HepG2 (cell line): ENCODE data around the gene TOR1AIP1. TPM values are rescaled to one million over a fixed set of nuclear protein-coding genes. Genes with fewer than 3 reads are reported as not detected.

ENCODE experiments used
- BRCA1 ChIP-seq: sonication (generic); formaldehyde crosslinking; IDR thresholded peaks from 2 replicates; pipeline ENCODE4 v1.4.0; 2020; ENCODE audit warnings: missing genetic modification reagents
- CBX5 ChIP-seq: sonication (generic); formaldehyde crosslinking; IDR thresholded peaks from 2 replicates; pipeline ENCODE4 v1.4.0; 2020; ENCODE audit warnings: missing genetic modification reagents, borderline replicate concordance
- DMAP1 ChIP-seq: IDR thresholded peaks from 2 replicates; pipeline ENCODE4 v1.6.1; 2016
- FOXC1 ChIP-seq: sonication (generic); formaldehyde crosslinking; IDR thresholded peaks from 2 replicates; pipeline ENCODE4 v1.8.0; 2022; ENCODE audit warnings: mild to moderate bottlenecking, missing genetic modification reagents, borderline replicate concordance
- HCFC1 ChIP-seq: fragments of 150-350 bp; IDR thresholded peaks from 2 replicates; pipeline ENCODE4 v1.6.1; 2014; ENCODE audit warnings: low read depth, low read length
- HNF4A ChIP-seq: sonication (generic); formaldehyde crosslinking; IDR thresholded peaks from 2 replicates; pipeline ENCODE4 v1.4.0; 2020; ENCODE audit warnings: missing genetic modification reagents
- IKZF1 ChIP-seq: fragments of 450-650 bp; IDR thresholded peaks from 2 replicates; pipeline ENCODE4 v1.7.1; 2016
- MED8 ChIP-seq: sonication (generic); formaldehyde crosslinking; IDR thresholded peaks from 2 replicates; pipeline ENCODE4 v1.8.1; 2023; ENCODE audit warnings: mild to moderate bottlenecking, missing genetic modification reagents; ENCODE audit not compliant: insufficient replicate concordance
- NFYB ChIP-seq: sonication (generic); formaldehyde crosslinking; IDR thresholded peaks from 2 replicates; pipeline ENCODE4 v1.4.0; 2020; ENCODE audit warnings: missing genetic modification reagents
- RARG ChIP-seq: sonication (generic); formaldehyde crosslinking; IDR thresholded peaks from 2 replicates; pipeline ENCODE4 v1.4.0; 2020; ENCODE audit warnings: low read depth, mild to moderate bottlenecking, missing genetic modification reagents
- TOE1 ChIP-seq: sonication (generic); formaldehyde crosslinking; IDR thresholded peaks from 2 replicates; pipeline ENCODE4 v1.4.0; 2020; ENCODE audit warnings: mild to moderate bottlenecking, missing genetic modification reagents
- ZNF17 ChIP-seq: sonication (generic); formaldehyde crosslinking; IDR thresholded peaks from 2 replicates; pipeline ENCODE4 v1.5.0; 2020; ENCODE audit warnings: mild to moderate bottlenecking, missing genetic modification reagents
- ZNF446 ChIP-seq: sonication (generic); formaldehyde crosslinking; IDR thresholded peaks from 2 replicates; pipeline ENCODE4 v1.5.0; 2020; ENCODE audit warnings: mild to moderate bottlenecking, missing genetic modification reagents
- polyA plus RNA-seq, 8 experiments: library from polyadenylated mRNA; depleted of rRNA in 3 of 8; stranded (reverse) in 7 of 8; unstranded in 1 of 8; fragments of >200 nt; fragmentation: Illumina TruSeq in 4 of 8; extraction: Trizol in 4 of 8; gene quantifications; 2 replicates each; pipeline versions ENCODE4 v1.2.1 to v1.2.3, GENCODE V29; 2011 to 2016; ENCODE audit warnings: low read depth in 4 of 8, missing spikeins in 1 of 8, mixed read lengths in 1 of 8; ENCODE audit not compliant: insufficient read depth in 1 of 8
- total RNA-seq, 5 experiments: library from RNA; depleted of rRNA; stranded (reverse); fragments of >200 nt; fragmentation: Illumina TruSeq; extraction: Trizol; gene quantifications; 2 replicates each; pipeline ENCODE4 v1.2.3, GENCODE V29; 2016; ENCODE audit warnings: low read depth in 1 of 5
- TF ChIP-seq, protein P1 (sequence below): IDR thresholded peaks from 2 replicates; pipeline ENCODE4 v1.6.1; 2016; ENCODE audit warnings: control low read depth
- TF ChIP-seq, protein P2 (sequence below): sonication (generic); formaldehyde crosslinking; conservative IDR thresholded peaks from 2 replicates; pipeline ENCODE4 v1.4.0; 2020; ENCODE audit warnings: missing genetic modification reagents
- TF ChIP-seq, protein P3 (sequence below): sonication (generic); formaldehyde crosslinking; IDR thresholded peaks from 2 replicates; pipeline ENCODE4 v1.4.0; 2020; ENCODE audit warnings: missing genetic modification reagents
- TF ChIP-seq, protein P4 (sequence below): sonication (generic); formaldehyde crosslinking; IDR thresholded peaks from 2 replicates; pipeline ENCODE4 v1.4.0; 2020; ENCODE audit warnings: missing genetic modification reagents, mild to moderate bottlenecking, borderline replicate concordance
- TF ChIP-seq, protein P5 (sequence below): sonication (generic); formaldehyde crosslinking; IDR thresholded peaks from 2 replicates; pipeline ENCODE4 v1.4.0; 2020; ENCODE audit warnings: missing genetic modification reagents, low read depth, mild to moderate bottlenecking, borderline replicate concordance
- TF ChIP-seq, protein P6 (sequence below): sonication (generic); formaldehyde crosslinking; IDR thresholded peaks from 2 replicates; pipeline ENCODE4 v1.9.0; 2021; ENCODE audit warnings: missing genetic modification reagents, borderline replicate concordance
- TF ChIP-seq, protein P7 (sequence below): sonication (generic); formaldehyde crosslinking; IDR thresholded peaks from 2 replicates; pipeline ENCODE4 v1.5.0; 2020; ENCODE audit warnings: mild to moderate bottlenecking, missing genetic modification reagents

The TOR1AIP1 gene
- total and polyA plus RNA-seq, 2 of the 13 experiments (the other 11 are each of a cell fraction or from before 2014, with no cell fraction given) = 15.6 to 29.0 TPM

DNA sequence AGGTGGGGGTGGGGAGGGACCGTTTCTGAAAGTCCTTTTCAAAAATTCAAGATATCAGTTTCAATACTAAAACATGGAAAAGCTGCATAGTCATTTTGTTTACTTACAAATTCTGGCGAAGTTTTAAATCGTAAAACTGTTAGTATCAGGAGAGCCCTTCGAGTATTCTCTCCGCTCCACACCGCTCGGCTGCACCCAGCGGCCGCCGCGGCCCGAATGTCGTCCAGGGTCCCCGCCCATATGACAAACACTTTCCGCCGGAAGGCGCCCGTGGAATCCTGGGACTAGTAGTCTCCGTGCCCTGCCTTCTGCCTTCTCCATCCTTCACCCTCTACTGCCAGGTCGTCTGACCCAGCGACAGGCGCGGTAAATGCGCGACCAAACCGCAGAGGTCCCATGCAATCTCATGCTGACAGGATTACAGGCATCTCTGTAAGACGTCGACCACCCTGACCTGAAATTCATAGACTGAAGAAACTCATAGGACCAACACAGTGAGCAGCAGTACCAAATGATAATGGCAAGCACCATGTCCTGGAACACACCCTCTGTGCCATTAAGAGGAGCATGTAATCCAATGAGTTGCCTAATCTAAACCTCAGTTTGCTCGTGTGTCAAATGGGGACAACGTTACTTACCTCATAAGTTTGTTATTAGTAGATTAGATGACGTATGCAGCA lies 4.4 kb upstream of the TOR1AIP1 start, which contains the start of gene TOR1AIP2 (continued):
- no peak for TF ChIP-seq HNF4A (CRISPR knock-in tag)
- TF ChIP-seq IKZF1 = no peak
- TF ChIP-seq, protein P1, sequence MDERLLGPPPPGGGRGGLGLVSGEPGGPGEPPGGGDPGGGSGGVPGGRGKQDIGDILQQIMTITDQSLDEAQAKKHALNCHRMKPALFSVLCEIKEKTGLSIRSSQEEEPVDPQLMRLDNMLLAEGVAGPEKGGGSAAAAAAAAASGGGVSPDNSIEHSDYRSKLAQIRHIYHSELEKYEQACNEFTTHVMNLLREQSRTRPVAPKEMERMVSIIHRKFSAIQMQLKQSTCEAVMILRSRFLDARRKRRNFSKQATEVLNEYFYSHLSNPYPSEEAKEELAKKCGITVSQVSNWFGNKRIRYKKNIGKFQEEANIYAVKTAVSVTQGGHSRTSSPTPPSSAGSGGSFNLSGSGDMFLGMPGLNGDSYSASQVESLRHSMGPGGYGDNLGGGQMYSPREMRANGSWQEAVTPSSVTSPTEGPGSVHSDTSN (CRISPR knock-in tag) = no peak
- no peak for TF ChIP-seq MED8
- peak; percentile 17; the same call in 1 of the 2 replicates for TF ChIP-seq NFYB
- TF ChIP-seq HCFC1 = peak; percentile 90
- TF ChIP-seq, protein P2, sequence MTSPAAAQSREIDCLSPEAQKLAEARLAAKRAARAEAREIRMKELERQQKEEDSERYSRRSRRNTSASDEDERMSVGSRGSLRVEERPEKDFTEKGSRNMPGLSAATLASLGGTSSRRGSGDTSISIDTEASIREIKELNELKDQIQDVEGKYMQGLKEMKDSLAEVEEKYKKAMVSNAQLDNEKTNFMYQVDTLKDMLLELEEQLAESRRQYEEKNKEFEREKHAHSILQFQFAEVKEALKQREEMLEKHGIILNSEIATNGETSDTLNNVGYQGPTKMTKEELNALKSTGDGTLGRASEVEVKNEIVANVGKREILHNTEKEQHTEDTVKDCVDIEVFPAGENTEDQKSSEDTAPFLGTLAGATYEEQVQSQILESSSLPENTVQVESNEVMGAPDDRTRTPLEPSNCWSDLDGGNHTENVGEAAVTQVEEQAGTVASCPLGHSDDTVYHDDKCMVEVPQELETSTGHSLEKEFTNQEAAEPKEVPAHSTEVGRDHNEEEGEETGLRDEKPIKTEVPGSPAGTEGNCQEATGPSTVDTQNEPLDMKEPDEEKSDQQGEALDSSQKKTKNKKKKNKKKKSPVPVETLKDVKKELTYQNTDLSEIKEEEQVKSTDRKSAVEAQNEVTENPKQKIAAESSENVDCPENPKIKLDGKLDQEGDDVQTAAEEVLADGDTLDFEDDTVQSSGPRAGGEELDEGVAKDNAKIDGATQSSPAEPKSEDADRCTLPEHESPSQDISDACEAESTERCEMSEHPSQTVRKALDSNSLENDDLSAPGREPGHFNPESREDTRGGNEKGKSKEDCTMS = no peak
- TF ChIP-seq, protein P3, sequence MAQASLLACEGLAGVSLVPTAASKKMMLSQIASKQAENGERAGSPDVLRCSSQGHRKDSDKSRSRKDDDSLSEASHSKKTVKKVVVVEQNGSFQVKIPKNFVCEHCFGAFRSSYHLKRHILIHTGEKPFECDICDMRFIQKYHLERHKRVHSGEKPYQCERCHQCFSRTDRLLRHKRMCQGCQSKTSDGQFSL (CRISPR knock-in tag) = no peak
- TF ChIP-seq, protein P4, sequence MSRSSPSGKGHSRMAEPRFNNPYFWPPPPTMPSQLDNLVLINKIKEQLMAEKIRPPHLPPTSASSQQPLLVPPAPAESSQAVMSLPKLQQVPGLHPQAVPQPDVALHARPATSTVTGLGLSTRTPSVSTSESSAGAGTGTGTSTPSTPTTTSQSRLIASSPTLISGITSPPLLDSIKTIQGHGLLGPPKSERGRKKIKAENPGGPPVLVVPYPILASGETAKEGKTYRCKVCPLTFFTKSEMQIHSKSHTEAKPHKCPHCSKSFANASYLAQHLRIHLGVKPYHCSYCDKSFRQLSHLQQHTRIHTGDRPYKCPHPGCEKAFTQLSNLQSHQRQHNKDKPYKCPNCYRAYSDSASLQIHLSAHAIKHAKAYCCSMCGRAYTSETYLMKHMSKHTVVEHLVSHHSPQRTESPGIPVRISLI (CRISPR knock-in tag) = no peak
- no peak; the same call in 1 of the 2 replicates for TF ChIP-seq DMAP1 (CRISPR knock-in tag)
- TF ChIP-seq, protein P5, sequence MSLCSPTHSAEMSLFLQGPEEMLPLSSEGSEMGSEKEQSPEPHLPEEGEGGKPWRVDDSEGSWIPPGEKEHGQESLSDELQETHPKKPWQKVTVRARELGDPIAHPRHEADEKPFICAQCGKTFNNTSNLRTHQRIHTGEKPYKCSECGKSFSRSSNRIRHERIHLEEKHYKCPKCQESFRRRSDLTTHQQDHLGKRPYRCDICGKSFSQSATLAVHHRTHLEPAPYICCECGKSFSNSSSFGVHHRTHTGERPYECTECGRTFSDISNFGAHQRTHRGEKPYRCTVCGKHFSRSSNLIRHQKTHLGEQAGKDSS (CRISPR knock-in tag) = no peak
- no peak for TF ChIP-seq RARG (CRISPR knock-in tag)
- no peak for TF ChIP-seq FOXC1 (CRISPR knock-in tag)
- TF ChIP-seq, protein P6, sequence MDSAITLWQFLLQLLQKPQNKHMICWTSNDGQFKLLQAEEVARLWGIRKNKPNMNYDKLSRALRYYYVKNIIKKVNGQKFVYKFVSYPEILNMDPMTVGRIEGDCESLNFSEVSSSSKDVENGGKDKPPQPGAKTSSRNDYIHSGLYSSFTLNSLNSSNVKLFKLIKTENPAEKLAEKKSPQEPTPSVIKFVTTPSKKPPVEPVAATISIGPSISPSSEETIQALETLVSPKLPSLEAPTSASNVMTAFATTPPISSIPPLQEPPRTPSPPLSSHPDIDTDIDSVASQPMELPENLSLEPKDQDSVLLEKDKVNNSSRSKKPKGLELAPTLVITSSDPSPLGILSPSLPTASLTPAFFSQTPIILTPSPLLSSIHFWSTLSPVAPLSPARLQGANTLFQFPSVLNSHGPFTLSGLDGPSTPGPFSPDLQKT = no peak
- no peak for TF ChIP-seq BRCA1 (CRISPR knock-in tag)
- no peak for TF ChIP-seq ZNF446 (CRISPR knock-in tag)
- no peak for TF ChIP-seq ZNF17 (CRISPR knock-in tag)
- TF ChIP-seq TOE1 = no peak
- TF ChIP-seq, protein P7, sequence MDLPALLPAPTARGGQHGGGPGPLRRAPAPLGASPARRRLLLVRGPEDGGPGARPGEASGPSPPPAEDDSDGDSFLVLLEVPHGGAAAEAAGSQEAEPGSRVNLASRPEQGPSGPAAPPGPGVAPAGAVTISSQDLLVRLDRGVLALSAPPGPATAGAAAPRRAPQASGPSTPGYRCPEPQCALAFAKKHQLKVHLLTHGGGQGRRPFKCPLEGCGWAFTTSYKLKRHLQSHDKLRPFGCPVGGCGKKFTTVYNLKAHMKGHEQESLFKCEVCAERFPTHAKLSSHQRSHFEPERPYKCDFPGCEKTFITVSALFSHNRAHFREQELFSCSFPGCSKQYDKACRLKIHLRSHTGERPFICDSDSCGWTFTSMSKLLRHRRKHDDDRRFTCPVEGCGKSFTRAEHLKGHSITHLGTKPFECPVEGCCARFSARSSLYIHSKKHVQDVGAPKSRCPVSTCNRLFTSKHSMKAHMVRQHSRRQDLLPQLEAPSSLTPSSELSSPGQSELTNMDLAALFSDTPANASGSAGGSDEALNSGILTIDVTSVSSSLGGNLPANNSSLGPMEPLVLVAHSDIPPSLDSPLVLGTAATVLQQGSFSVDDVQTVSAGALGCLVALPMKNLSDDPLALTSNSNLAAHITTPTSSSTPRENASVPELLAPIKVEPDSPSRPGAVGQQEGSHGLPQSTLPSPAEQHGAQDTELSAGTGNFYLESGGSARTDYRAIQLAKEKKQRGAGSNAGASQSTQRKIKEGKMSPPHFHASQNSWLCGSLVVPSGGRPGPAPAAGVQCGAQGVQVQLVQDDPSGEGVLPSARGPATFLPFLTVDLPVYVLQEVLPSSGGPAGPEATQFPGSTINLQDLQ = no peak
- peak; percentile 67; the same call in 1 of the 2 replicates for TF ChIP-seq CBX5
